Neural cell (in vitro differentiated cells): ENCODE measurements around the gene FKRP. TPM values are rescaled to one million over a fixed set of nuclear protein-coding genes. Genes with fewer than 3 reads are reported as not detected.
A peak's percentile ranks its signal among the peaks of the same experiment; 100 is the strongest.

Experiments used
- H2AFZ ChIP-seq: fragments of 200-600, 300-800 bp; sonication (generic), shearing (Covaris generic); 2 replicates; pipeline ENCODE4 v1.6.0; 2014; ENCODE audit warnings: low read depth, mild to moderate bottlenecking, antibody characterized with exemption, low read length, moderate library complexity
- H3F3A ChIP-seq: fragments of 200-600 bp; shearing (Covaris generic); 2 replicates; pipeline ENCODE4 v1.6.1; 2016; ENCODE audit warnings: mild to moderate bottlenecking, moderate library complexity, mixed read lengths, antibody characterized with exemption, low read length; ENCODE audit not compliant: insufficient read depth, poor library complexity, severe bottlenecking
- H3K27ac ChIP-seq: fragments of 200-600, 300-800 bp; sonication (generic), shearing (Covaris generic); 2 replicates; pipeline ENCODE4 v1.5.1; 2014; ENCODE audit warnings: mild to moderate bottlenecking, low read length, moderate library complexity
- H3K27me3 ChIP-seq: fragments of 300-800, 200-600 bp; sonication (generic), shearing (Covaris generic); 2 replicates; pipeline ENCODE4 v1.6.0; 2014; ENCODE audit warnings: mild to moderate bottlenecking, low read depth, low read length, moderate library complexity; ENCODE audit not compliant: insufficient read depth
- H3K36me3 ChIP-seq: fragments of 300-800, 200-600 bp; sonication (generic), shearing (Covaris generic); 2 replicates; pipeline ENCODE4 v1.5.1; 2014; ENCODE audit warnings: mild to moderate bottlenecking, antibody characterized with exemption, low read length, moderate library complexity; ENCODE audit not compliant: insufficient read depth
- H3K4me2 ChIP-seq: fragments of 300-800, 200-600 bp; sonication (generic), shearing (Covaris generic); 2 replicates; pipeline ENCODE4 v1.6.0; 2014; ENCODE audit warnings: mild to moderate bottlenecking, low read length
- H3K4me3 ChIP-seq: fragments of 300-800, 200-600 bp; sonication (generic), shearing (Covaris generic); 2 replicates; pipeline ENCODE4 v1.5.1; 2014; ENCODE audit warnings: mild to moderate bottlenecking, low read length, moderate library complexity
- H3K79me2 ChIP-seq: fragments of 200-600 bp; shearing (Covaris generic); replicated peaks from 2 replicates; pipeline ENCODE4 v1.6.0; 2014; ENCODE audit warnings: mild to moderate bottlenecking, low read length, moderate library complexity; ENCODE audit not compliant: insufficient read depth
- H3K9ac ChIP-seq: fragments of 300-800, 200-600 bp; sonication (generic), shearing (Covaris generic); 2 replicates; pipeline ENCODE4 v1.6.1; 2016; ENCODE audit warnings: mild to moderate bottlenecking, low read length, mixed read lengths
- H3K9me2 ChIP-seq: fragments of 200-600 bp; shearing (Covaris generic); 2 replicates; pipeline ENCODE4 v1.6.1; 2016; ENCODE audit warnings: mild to moderate bottlenecking, low read length, mixed read lengths; ENCODE audit not compliant: insufficient read depth
- H3K9me3 ChIP-seq: fragments of 200-600, 300-800 bp; sonication (generic), shearing (Covaris generic); 2 replicates; pipeline ENCODE4 v1.6.1; 2016; ENCODE audit warnings: mild to moderate bottlenecking, mixed run types, low read length, moderate library complexity, mixed read lengths
- H4K20me1 ChIP-seq: fragments of 200-600 bp; shearing (Covaris generic); 2 replicates; pipeline ENCODE4 v1.6.1; 2016; ENCODE audit warnings: mild to moderate bottlenecking, mixed run types; ENCODE audit not compliant: insufficient read depth
- CTCF ChIP-seq: fragments of 450-650 bp; IDR thresholded peaks from 2 replicates; pipeline ENCODE4 v1.5.1; 2014; ENCODE audit warnings: antibody characterized with exemption, mild to moderate bottlenecking, moderate library complexity; ENCODE audit not compliant: poor library complexity, severe bottlenecking
- EP300 ChIP-seq: fragments of 450-650 bp; conservative IDR thresholded peaks from 2 replicates; pipeline ENCODE4 v1.6.1; 2014; ENCODE audit warnings: antibody characterized with exemption, mild to moderate bottlenecking, moderate library complexity; ENCODE audit not compliant: poor library complexity, severe bottlenecking
- EZH2 ChIP-seq: fragments of 200-600, 300-800 bp; shearing (Covaris generic), sonication (generic); IDR thresholded peaks from 2 replicates; pipeline ENCODE4 v1.6.1; 2014; ENCODE audit warnings: antibody characterized with exemption, low read length, borderline replicate concordance, mild to moderate bottlenecking; ENCODE audit not compliant: insufficient read depth, poor library complexity, severe bottlenecking
- MXI1 ChIP-seq: fragments of 450-650 bp; conservative IDR thresholded peaks from 2 replicates; pipeline ENCODE4 v1.6.1; 2014; ENCODE audit warnings: antibody characterized with exemption, mild to moderate bottlenecking; ENCODE audit not compliant: poor library complexity, severe bottlenecking
- POLR2AphosphoS5 ChIP-seq: IDR thresholded peaks from 2 replicates; pipeline ENCODE4 v1.6.1; 2012
- RAD21 ChIP-seq: fragments of 450-650 bp; conservative IDR thresholded peaks from 2 replicates; pipeline ENCODE4 v1.6.1; 2014; ENCODE audit warnings: antibody characterized with exemption, mild to moderate bottlenecking, moderate library complexity
- REST ChIP-seq: IDR thresholded peaks from 2 replicates; pipeline ENCODE4 v1.6.1; 2012; ENCODE audit warnings: borderline replicate concordance
- SMC3 ChIP-seq: fragments of 450-650 bp; conservative IDR thresholded peaks from 2 replicates; pipeline ENCODE4 v1.6.1; 2014; ENCODE audit warnings: antibody characterized with exemption, mild to moderate bottlenecking, moderate library complexity; ENCODE audit not compliant: poor library complexity
- TAF1 ChIP-seq: IDR thresholded peaks from 2 replicates; pipeline ENCODE4 v1.6.1; 2012; ENCODE audit warnings: low read depth
- polyA plus RNA-seq: library from polyadenylated mRNA; depleted of rRNA; stranded (reverse); fragments of >200 nt; gene quantifications from 2 replicates; pipeline ENCODE4 v1.2.3, GENCODE V29; 2014

Gene FKRP
- polyA plus RNA-seq, 1 donor from 2014 or later, result 27.8 TPM

GRCh38 chr19:46746281-46747057 lies 612 bp downstream of the FKRP start, which contains the start of gene STRN4:
Gene STRN4 (minus strand): TSS chr19:46746450. CDS start chr19:46746430, 20 bp downstream.
- no peaks in the 10 kb centered on the region for H3K36me3 ChIP-seq
- no peaks in the 10 kb centered on the region for H3F3A ChIP-seq
- peak within 1 kb of the TSS; percentile 98 for H3K27ac ChIP-seq
- no peaks in the 10 kb centered on the region for H3K27me3 ChIP-seq
- no peaks in the 10 kb centered on the region for H3K9me2 ChIP-seq
- peaks cover 48% of the 10 kb centered on the region for H3K79me2 ChIP-seq
- TF ChIP-seq REST (peak; percentile 73), EP300 (peak; percentile 79), MXI1 (no peak), CTCF (no peak), EZH2 (no peak), TAF1 (no peak), SMC3 (peak; percentile 31), POLR2AphosphoS5 (peak; percentile 77), RAD21 (peak; percentile 40)
- peak within 1 kb of the TSS; percentile 65 for H3K4me2 ChIP-seq
- H2AFZ ChIP-seq, result peak within 1 kb of the TSS; percentile 40
- H4K20me1 ChIP-seq, result peaks cover 18% of the 10 kb centered on the region
- H3K9ac ChIP-seq, result peak within 1 kb of the TSS; percentile 99
- no peaks in the 10 kb centered on the region for H3K9me3 ChIP-seq
- H3K4me3 ChIP-seq, result peak within 1 kb of the TSS; percentile 98

GRCh38 chr19:46748325-46749109 lies 2.7 kb downstream of the FKRP start:
- peak overlapping the region; percentile 98 for H3K27ac ChIP-seq

More at GRCh38 chr19:46748325-46749109, 2.7 kb downstream of the FKRP start:
- peak overlapping the region; percentile 82 for H3K4me3 ChIP-seq
- peaks cover 4% of the 10 kb centered on the region for H4K20me1 ChIP-seq
- TF ChIP-seq REST (no peak), MXI1 (no peak), POLR2AphosphoS5 (no peak), RAD21 (no peak), SMC3 (no peak), EZH2 (no peak), EP300 (no peak), TAF1 (no peak), CTCF (no peak)
- H3K9me2 ChIP-seq, result no peaks in the 10 kb centered on the region
- H3K27me3 ChIP-seq, result no peaks in the 10 kb centered on the region
- no peaks in the 10 kb centered on the region for H3K36me3 ChIP-seq
- H2AFZ ChIP-seq, result no peak overlapping the region
- no peak overlapping the region for H3K4me2 ChIP-seq
- H3K9ac ChIP-seq, result peak overlapping the region; percentile 99
- no peaks in the 10 kb centered on the region for H3K9me3 ChIP-seq
- peaks cover 28% of the 10 kb centered on the region for H3K79me2 ChIP-seq
- H3F3A ChIP-seq, result no peaks in the 10 kb centered on the region
